Kidney epithelial cell (primary cell): ENCODE measurements around the gene RNASE12. TPM values are rescaled to one million over a fixed set of nuclear protein-coding genes. Genes with fewer than 3 reads are reported as not detected.

Experiments
- total RNA-seq: library from RNA; depleted of rRNA; stranded (reverse); fragments of >200 nt; gene quantifications from 2 replicates; pipeline ENCODE4 v1.2.3, GENCODE V29; 2015

Gene RNASE12
- total RNA-seq, 1 donor from 2014 or later, result not detected

Other genes starting within 250 kb of the RNASE12 start
- 16.2 and 22.2 TPM in 2 replicates for gene PARP2, start 247.7 kb downstream of the RNASE12 start, total RNA-seq
- gene TEP1, start 177.9 kb downstream of the RNASE12 start, total RNA-seq, result 15.5 and 24.1 TPM in 2 replicates
- 0.08 TPM in 1 of 2 replicates, not detected in the other for gene KLHL33, start 155.2 kb downstream of the RNASE12 start, total RNA-seq
- 46.6 and 61.1 TPM in 2 replicates for gene OSGEP, start 136.6 kb downstream of the RNASE12 start, total RNA-seq
- 297 and 328 TPM in 2 replicates for gene APEX1, start 136.2 kb downstream of the RNASE12 start, total RNA-seq
- 25.1 and 25.9 TPM in 2 replicates for gene PIP4P1, start 129.9 kb downstream of the RNASE12 start, total RNA-seq
- 96.5 and 98.0 TPM in 2 replicates for gene PNP, start 122.0 kb downstream of the RNASE12 start, total RNA-seq
- gene RNASE10, start 85.8 kb downstream of the RNASE12 start, total RNA-seq, result not detected in 2 replicates
- gene RNASE9, start 30.3 kb downstream of the RNASE12 start, total RNA-seq, result not detected in 2 replicates
- not detected in 2 replicates for gene RNASE11, start 3.4 kb downstream of the RNASE12 start, total RNA-seq
- not detected in 2 replicates for gene OR6S1, start 50.3 kb upstream of the RNASE12 start, total RNA-seq
- gene RNASE4, start 93.2 kb upstream of the RNASE12 start, total RNA-seq, result 4.2 and 5.6 TPM in 2 replicates
- gene ANG, start 97.4 kb upstream of the RNASE12 start, total RNA-seq, result 0.14 and 1.1 TPM in 2 replicates
- not detected in 2 replicates for gene EDDM3A, start 154.5 kb upstream of the RNASE12 start, total RNA-seq
- gene EDDM3B, start 177.0 kb upstream of the RNASE12 start, total RNA-seq, result not detected in 2 replicates
- gene RNASE6, start 189.9 kb upstream of the RNASE12 start, total RNA-seq, result not detected in 2 replicates
- not detected in 2 replicates for gene RNASE1, start 211.5 kb upstream of the RNASE12 start, total RNA-seq